IPS-18c (cell line): Measurements from ENCODE around the gene PTPRD.
"Not testable (repeated sequence)": the region's sequence is repeated elsewhere in the genome, so short reads cannot be mapped to it uniquely, and the experiment has no call there.

Experiments used
- H3K4me3 ChIP-seq: 2 replicates; pipeline ENCODE4 v1.7.0; 2013; ENCODE audit warnings: low read depth, mild to moderate bottlenecking, low read length, moderate library complexity; ENCODE audit not compliant: insufficient read depth
- H3K9me3 ChIP-seq: one replicate; pipeline ENCODE4 v1.6.1; 2013; ENCODE audit warnings: mild to moderate bottlenecking, low read length, moderate library complexity; ENCODE audit not compliant: control insufficient read depth, insufficient read depth

Gene PTPRD

GRCh38 chr9:10534850-10535249, 78.0 kb downstream of the PTPRD start:
- no peak overlapping the region for H3K4me3 ChIP-seq

GRCh38 chr9:10525972-10526371, 86.8 kb downstream of the PTPRD start:
- no peaks in the 10 kb centered on the region for H3K9me3 ChIP-seq
- H3K4me3 ChIP-seq, result no peak overlapping the region

More at GRCh38 chr9:10534850-10535249, 78.0 kb downstream of the PTPRD start:
- H3K9me3 ChIP-seq, result peaks cover 2% of the 10 kb centered on the region

- no peaks in the 10 kb centered on the region for H3K9me3 ChIP-seq
- H3K4me3 ChIP-seq, result no peak overlapping the region
These were observed 89.6 kb downstream of the PTPRD start for GRCh38 chr9:10523164-10523563.

GRCh38 chr9:10512144-10512543, 100.7 kb downstream of the PTPRD start:
- Histone ChIP-seq H3K9me3 (no peaks in the 10 kb centered on the region), H3K4me3 (no peak overlapping the region)

- Histone ChIP-seq H3K4me3 (no peak overlapping the region), H3K9me3 (peaks cover 2% of the 10 kb centered on the region)
These were observed 123.9 kb downstream of the PTPRD start for GRCh38 chr9:10488937-10489336.

GRCh38 chr9:10479172-10479571, 133.6 kb downstream of the PTPRD start:
- H3K4me3 ChIP-seq, result no peak overlapping the region
- no peaks in the 10 kb centered on the region for H3K9me3 ChIP-seq

GRCh38 chr9:10449201-10449617, 163.6 kb downstream of the PTPRD start:
- H3K4me3 ChIP-seq, H3K9me3 ChIP-seq: not testable (repeated sequence)

- Histone ChIP-seq H3K9me3 (no peaks in the 10 kb centered on the region), H3K4me3 (no peak overlapping the region)
These were observed 165.8 kb downstream of the PTPRD start for GRCh38 chr9:10447036-10447435.

GRCh38 chr9:10443868-10444204, 169.0 kb downstream of the PTPRD start:
- Histone ChIP-seq H3K4me3 (no peak overlapping the region), H3K9me3 (no peaks in the 10 kb centered on the region)

GRCh38 chr9:10443181-10443867, 169.5 kb downstream of the PTPRD start:
- H3K9me3 ChIP-seq, result no peaks in the 10 kb centered on the region
- H3K4me3 ChIP-seq, result no peak overlapping the region

- Histone ChIP-seq H3K9me3 (no peaks in the 10 kb centered on the region), H3K4me3 (no peak overlapping the region)
These were observed 173.8 kb downstream of the PTPRD start for GRCh38 chr9:10438955-10439354.

- H3K4me3 ChIP-seq, result no peak overlapping the region
- no peaks in the 10 kb centered on the region for H3K9me3 ChIP-seq
These were observed 176.0 kb downstream of the PTPRD start for GRCh38 chr9:10436756-10437155.

GRCh38 chr9:10434412-10434811, 178.4 kb downstream of the PTPRD start:
- H3K4me3 ChIP-seq, result no peak overlapping the region
- no peaks in the 10 kb centered on the region for H3K9me3 ChIP-seq

GRCh38 chr9:10411272-10411671, 201.5 kb downstream of the PTPRD start:
- no peaks in the 10 kb centered on the region for H3K9me3 ChIP-seq

GRCh38 chr9:10403283-10403682, 209.5 kb downstream of the PTPRD start:
- Histone ChIP-seq H3K4me3 (no peak overlapping the region), H3K9me3 (no peaks in the 10 kb centered on the region)

More at GRCh38 chr9:10411272-10411671, 201.5 kb downstream of the PTPRD start:
- no peak overlapping the region for H3K4me3 ChIP-seq

- Histone ChIP-seq H3K9me3 (no peaks in the 10 kb centered on the region), H3K4me3 (no peak overlapping the region)
These were observed 216.2 kb downstream of the PTPRD start for GRCh38 chr9:10396615-10397014.

GRCh38 chr9:10387282-10387681, 225.5 kb downstream of the PTPRD start:
- Histone ChIP-seq H3K4me3 (no peak overlapping the region), H3K9me3 (no peaks in the 10 kb centered on the region)

GRCh38 chr9:10371824-10372223, 241.0 kb downstream of the PTPRD start:
- Histone ChIP-seq H3K9me3 (no peaks in the 10 kb centered on the region), H3K4me3 (no peak overlapping the region)

GRCh38 chr9:10366171-10366779, 246.5 kb downstream of the PTPRD start:
- H3K4me3 ChIP-seq, result no peak overlapping the region
- no peaks in the 10 kb centered on the region for H3K9me3 ChIP-seq
